HepG2 (cell line): ENCODE measurements around the gene TOPORS. TPM values are rescaled to one million over a fixed set of nuclear protein-coding genes. Genes with fewer than 3 reads are reported as not detected.

Source experiments
- ATF1 ChIP-seq: IDR thresholded peaks from 2 replicates; pipeline ENCODE4 v1.6.1; 2016; ENCODE audit warnings: mild to moderate bottlenecking, control low read depth
- CENPT ChIP-seq: sonication (generic); formaldehyde crosslinking; IDR thresholded peaks from 2 replicates; pipeline ENCODE4 v1.8.0; 2022; ENCODE audit warnings: low read depth, mild to moderate bottlenecking, moderate library complexity, missing genetic modification reagents
- JDP2 ChIP-seq: sonication (generic); formaldehyde crosslinking; IDR thresholded peaks from 2 replicates; pipeline ENCODE4 v1.8.1; 2022; ENCODE audit warnings: missing genetic modification reagents, borderline replicate concordance
- KDM6A ChIP-seq: IDR thresholded peaks from 2 replicates; pipeline ENCODE4 v1.6.1; 2016; ENCODE audit warnings: low read depth
- NFIC ChIP-seq: IDR thresholded peaks from 2 replicates; pipeline ENCODE4 v1.6.1; 2012; ENCODE audit warnings: mild to moderate bottlenecking, low read length, inconsistent platforms
- SIN3A ChIP-seq: IDR thresholded peaks from 2 replicates; pipeline ENCODE4 v1.6.1; 2011; ENCODE audit warnings: low read depth, mild to moderate bottlenecking, control low read depth, low read length, borderline replicate concordance
- SRSF4 ChIP-seq: fragments of 200-400 bp; formaldehyde crosslinking; IDR thresholded peaks from one replicate; pipeline ENCODE4 v1.6.1; 2018; ENCODE audit warnings: mild to moderate bottlenecking, low read depth, low read length, moderate library complexity; ENCODE audit not compliant: poor library complexity, severe bottlenecking
- ZBTB38 ChIP-seq: sonication (generic); formaldehyde crosslinking; IDR thresholded peaks from 2 replicates; pipeline ENCODE4 v1.5.1; 2020; ENCODE audit warnings: mild to moderate bottlenecking, missing genetic modification reagents
- ZNF234 ChIP-seq: sonication (generic); formaldehyde crosslinking; conservative IDR thresholded peaks from 2 replicates; pipeline ENCODE4 v1.5.1; 2020; ENCODE audit warnings: mild to moderate bottlenecking, missing genetic modification reagents
- ZNF264 ChIP-seq: sonication (generic); formaldehyde crosslinking; IDR thresholded peaks from 2 replicates; pipeline ENCODE4 v1.4.0; 2020; ENCODE audit warnings: missing genetic modification reagents
- ZNF678 ChIP-seq: sonication (generic); formaldehyde crosslinking; IDR thresholded peaks from 2 replicates; pipeline ENCODE4 v1.4.0; 2020; ENCODE audit warnings: mild to moderate bottlenecking, missing genetic modification reagents
- polyA plus RNA-seq, 8 experiments: library from polyadenylated mRNA; depleted of rRNA in 3 of 8; stranded (reverse) in 7 of 8; unstranded in 1 of 8; fragments of >200 nt; fragmentation: Illumina TruSeq in 4 of 8; extraction: Trizol in 4 of 8; gene quantifications; 2 replicates each; pipeline versions ENCODE4 v1.2.1 to v1.2.3, GENCODE V29; 2011 to 2016; ENCODE audit warnings: low read depth in 4 of 8, missing spikeins in 1 of 8, mixed read lengths in 1 of 8; ENCODE audit not compliant: insufficient read depth in 1 of 8
- total RNA-seq, 5 experiments: library from RNA; depleted of rRNA; stranded (reverse); fragments of >200 nt; fragmentation: Illumina TruSeq; extraction: Trizol; gene quantifications; 2 replicates each; pipeline ENCODE4 v1.2.3, GENCODE V29; 2016; ENCODE audit warnings: low read depth in 1 of 5
- TF ChIP-seq, protein P1 (sequence below): sonication (generic); formaldehyde crosslinking; IDR thresholded peaks from 2 replicates; pipeline ENCODE4 v1.5.0; 2020; ENCODE audit warnings: mild to moderate bottlenecking, missing genetic modification reagents
- TF ChIP-seq, protein P2 (sequence below): sonication (generic); formaldehyde crosslinking; IDR thresholded peaks from 2 replicates; pipeline ENCODE4 v1.5.0; 2020; ENCODE audit warnings: missing genetic modification reagents, mild to moderate bottlenecking, borderline replicate concordance
- TF ChIP-seq, protein P3 (sequence below): sonication (generic); formaldehyde crosslinking; IDR thresholded peaks from 2 replicates; pipeline ENCODE4 v1.4.0; 2020; ENCODE audit warnings: missing genetic modification reagents, borderline replicate concordance
- TF ChIP-seq, protein P4 (sequence below): sonication (generic); formaldehyde crosslinking; IDR thresholded peaks from 2 replicates; pipeline ENCODE4 v1.4.0; 2020; ENCODE audit warnings: missing genetic modification reagents, borderline replicate concordance
- TF ChIP-seq, protein P5 (sequence below): IDR thresholded peaks from 2 replicates; pipeline ENCODE4 v1.6.1; 2016; ENCODE audit warnings: low read depth, missing genetic modification reagents, missing compliant biosample characterization

Gene TOPORS
- total and polyA plus RNA-seq, 2 of the 13 experiments (the other 11 are each of a cell fraction or from before 2014, with no cell fraction given): 6.8 to 19.6 TPM

DNA sequence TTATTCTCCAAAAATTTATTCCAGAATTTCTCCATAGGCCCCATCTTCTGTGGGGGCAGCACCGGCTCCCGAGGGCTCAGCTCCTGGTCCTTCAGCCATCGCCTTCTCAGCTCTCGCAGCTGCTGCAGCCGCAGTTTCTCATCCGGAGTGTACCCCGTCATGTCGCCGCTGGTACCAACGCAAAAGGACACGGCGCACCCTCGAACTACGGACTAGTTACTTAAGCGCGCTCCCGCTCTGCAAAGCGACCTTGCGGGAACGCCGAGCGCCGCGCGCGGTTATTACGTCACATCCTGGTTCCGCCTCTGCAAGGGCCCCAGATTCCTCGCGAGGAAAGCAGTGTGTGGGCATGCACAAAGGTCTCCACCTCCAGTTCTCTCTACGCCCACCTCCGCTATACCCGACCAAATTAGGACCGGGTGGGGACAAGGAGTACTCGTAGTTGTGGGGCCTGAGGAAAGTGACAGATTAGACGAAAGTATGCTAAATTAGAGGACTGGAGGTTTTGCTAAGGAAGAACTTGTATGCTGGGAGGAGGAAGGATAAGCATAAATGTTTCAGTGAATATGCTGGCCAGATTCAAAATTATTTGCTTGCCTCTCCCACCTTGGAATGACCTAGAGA, 20.6 kb upstream of the TOPORS start, which contains the start of gene NDUFB6 (continued):
- TF ChIP-seq ZNF234 (CRISPR knock-in tag) (no peak), SRSF4 (no peak), CENPT (CRISPR knock-in tag) (no peak), ZBTB38 (CRISPR knock-in tag) (peak; percentile 68; the same call in 1 of the 2 replicates), KDM6A (CRISPR knock-in tag) (no peak), ZNF264 (CRISPR knock-in tag) (no peak; the same call in 1 of the 2 replicates), JDP2 (no peak), ZNF678 (CRISPR knock-in tag) (peak; percentile 72; the same call in 1 of the 2 replicates), SIN3A (peak; percentile 90), ATF1 (CRISPR knock-in tag) (peak; percentile 98), NFIC (no peak)
- TF ChIP-seq, protein P1, sequence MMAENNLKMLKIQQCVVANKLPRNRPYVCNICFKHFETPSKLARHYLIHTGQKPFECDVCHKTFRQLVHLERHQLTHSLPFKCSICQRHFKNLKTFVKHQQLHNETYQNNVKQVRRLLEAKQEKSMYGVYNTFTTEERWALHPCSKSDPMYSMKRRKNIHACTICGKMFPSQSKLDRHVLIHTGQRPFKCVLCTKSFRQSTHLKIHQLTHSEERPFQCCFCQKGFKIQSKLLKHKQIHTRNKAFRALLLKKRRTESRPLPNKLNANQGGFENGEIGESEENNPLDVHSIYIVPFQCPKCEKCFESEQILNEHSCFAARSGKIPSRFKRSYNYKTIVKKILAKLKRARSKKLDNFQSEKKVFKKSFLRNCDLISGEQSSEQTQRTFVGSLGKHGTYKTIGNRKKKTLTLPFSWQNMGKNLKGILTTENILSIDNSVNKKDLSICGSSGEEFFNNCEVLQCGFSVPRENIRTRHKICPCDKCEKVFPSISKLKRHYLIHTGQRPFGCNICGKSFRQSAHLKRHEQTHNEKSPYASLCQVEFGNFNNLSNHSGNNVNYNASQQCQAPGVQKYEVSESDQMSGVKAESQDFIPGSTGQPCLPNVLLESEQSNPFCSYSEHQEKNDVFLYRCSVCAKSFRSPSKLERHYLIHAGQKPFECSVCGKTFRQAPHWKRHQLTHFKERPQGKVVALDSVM: no peak
- TF ChIP-seq, protein P2, sequence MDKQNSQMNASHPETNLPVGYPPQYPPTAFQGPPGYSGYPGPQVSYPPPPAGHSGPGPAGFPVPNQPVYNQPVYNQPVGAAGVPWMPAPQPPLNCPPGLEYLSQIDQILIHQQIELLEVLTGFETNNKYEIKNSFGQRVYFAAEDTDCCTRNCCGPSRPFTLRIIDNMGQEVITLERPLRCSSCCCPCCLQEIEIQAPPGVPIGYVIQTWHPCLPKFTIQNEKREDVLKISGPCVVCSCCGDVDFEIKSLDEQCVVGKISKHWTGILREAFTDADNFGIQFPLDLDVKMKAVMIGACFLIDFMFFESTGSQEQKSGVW (CRISPR knock-in tag): no peak
- TF ChIP-seq, protein P3, sequence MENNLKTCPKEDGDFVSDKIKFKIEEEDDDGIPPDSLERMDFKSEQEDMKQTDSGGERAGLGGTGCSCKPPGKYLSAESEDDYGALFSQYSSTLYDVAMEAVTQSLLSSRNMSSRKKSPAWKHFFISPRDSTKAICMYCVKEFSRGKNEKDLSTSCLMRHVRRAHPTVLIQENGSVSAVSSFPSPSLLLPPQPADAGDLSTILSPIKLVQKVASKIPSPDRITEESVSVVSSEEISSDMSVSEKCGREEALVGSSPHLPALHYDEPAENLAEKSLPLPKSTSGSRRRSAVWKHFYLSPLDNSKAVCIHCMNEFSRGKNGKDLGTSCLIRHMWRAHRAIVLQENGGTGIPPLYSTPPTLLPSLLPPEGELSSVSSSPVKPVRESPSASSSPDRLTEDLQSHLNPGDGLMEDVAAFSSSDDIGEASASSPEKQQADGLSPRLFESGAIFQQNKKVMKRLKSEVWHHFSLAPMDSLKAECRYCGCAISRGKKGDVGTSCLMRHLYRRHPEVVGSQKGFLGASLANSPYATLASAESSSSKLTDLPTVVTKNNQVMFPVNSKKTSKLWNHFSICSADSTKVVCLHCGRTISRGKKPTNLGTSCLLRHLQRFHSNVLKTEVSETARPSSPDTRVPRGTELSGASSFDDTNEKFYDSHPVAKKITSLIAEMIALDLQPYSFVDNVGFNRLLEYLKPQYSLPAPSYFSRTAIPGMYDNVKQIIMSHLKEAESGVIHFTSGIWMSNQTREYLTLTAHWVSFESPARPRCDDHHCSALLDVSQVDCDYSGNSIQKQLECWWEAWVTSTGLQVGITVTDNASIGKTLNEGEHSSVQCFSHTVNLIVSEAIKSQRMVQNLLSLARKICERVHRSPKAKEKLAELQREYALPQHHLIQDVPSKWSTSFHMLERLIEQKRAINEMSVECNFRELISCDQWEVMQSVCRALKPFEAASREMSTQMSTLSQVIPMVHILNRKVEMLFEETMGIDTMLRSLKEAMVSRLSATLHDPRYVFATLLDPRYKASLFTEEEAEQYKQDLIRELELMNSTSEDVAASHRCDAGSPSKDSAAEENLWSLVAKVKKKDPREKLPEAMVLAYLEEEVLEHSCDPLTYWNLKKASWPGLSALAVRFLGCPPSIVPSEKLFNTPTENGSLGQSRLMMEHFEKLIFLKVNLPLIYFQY (CRISPR knock-in tag): no peak
- TF ChIP-seq, protein P4, sequence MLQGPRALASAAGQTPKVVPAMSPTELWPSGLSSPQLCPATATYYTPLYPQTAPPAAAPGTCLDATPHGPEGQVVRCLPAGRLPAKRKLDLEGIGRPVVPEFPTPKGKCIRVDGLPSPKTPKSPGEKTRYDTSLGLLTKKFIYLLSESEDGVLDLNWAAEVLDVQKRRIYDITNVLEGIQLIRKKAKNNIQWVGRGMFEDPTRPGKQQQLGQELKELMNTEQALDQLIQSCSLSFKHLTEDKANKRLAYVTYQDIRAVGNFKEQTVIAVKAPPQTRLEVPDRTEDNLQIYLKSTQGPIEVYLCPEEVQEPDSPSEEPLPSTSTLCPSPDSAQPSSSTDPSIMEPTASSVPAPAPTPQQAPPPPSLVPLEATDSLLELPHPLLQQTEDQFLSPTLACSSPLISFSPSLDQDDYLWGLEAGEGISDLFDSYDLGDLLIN (CRISPR knock-in tag): no peak
- TF ChIP-seq, protein P5, sequence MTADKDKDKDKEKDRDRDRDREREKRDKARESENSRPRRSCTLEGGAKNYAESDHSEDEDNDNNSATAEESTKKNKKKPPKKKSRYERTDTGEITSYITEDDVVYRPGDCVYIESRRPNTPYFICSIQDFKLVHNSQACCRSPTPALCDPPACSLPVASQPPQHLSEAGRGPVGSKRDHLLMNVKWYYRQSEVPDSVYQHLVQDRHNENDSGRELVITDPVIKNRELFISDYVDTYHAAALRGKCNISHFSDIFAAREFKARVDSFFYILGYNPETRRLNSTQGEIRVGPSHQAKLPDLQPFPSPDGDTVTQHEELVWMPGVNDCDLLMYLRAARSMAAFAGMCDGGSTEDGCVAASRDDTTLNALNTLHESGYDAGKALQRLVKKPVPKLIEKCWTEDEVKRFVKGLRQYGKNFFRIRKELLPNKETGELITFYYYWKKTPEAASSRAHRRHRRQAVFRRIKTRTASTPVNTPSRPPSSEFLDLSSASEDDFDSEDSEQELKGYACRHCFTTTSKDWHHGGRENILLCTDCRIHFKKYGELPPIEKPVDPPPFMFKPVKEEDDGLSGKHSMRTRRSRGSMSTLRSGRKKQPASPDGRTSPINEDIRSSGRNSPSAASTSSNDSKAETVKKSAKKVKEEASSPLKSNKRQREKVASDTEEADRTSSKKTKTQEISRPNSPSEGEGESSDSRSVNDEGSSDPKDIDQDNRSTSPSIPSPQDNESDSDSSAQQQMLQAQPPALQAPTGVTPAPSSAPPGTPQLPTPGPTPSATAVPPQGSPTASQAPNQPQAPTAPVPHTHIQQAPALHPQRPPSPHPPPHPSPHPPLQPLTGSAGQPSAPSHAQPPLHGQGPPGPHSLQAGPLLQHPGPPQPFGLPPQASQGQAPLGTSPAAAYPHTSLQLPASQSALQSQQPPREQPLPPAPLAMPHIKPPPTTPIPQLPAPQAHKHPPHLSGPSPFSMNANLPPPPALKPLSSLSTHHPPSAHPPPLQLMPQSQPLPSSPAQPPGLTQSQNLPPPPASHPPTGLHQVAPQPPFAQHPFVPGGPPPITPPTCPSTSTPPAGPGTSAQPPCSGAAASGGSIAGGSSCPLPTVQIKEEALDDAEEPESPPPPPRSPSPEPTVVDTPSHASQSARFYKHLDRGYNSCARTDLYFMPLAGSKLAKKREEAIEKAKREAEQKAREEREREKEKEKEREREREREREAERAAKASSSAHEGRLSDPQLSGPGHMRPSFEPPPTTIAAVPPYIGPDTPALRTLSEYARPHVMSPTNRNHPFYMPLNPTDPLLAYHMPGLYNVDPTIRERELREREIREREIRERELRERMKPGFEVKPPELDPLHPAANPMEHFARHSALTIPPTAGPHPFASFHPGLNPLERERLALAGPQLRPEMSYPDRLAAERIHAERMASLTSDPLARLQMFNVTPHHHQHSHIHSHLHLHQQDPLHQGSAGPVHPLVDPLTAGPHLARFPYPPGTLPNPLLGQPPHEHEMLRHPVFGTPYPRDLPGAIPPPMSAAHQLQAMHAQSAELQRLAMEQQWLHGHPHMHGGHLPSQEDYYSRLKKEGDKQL (CRISPR knock-in tag): no peak
